Uterus (tissue), 2 donors: Measurements from ENCODE around the gene ADARB2.

Experiments used
- CTCF ChIP-seq, 4 experiments: fragments of 200-600 bp in 2 of 4; fragments of 450-650 bp in 2 of 4; sonication (generic) in 2 of 4; IDR thresholded peaks; one replicate each; pipeline ENCODE4 v1.5.1; 2016 to 2019; ENCODE audit warnings: antibody characterized with exemption in 4 of 4, mild to moderate bottlenecking in 2 of 4, moderate library complexity in 1 of 4
- POLR2A ChIP-seq, 2 donors: fragments of 450-650 bp; IDR thresholded peaks; one replicate each; pipeline ENCODE4 v1.6.1; 2016; ENCODE audit warnings: antibody characterized with exemption in 2 of 2, mild to moderate bottlenecking in 1 of 2, moderate library complexity in 1 of 2

- TF ChIP-seq CTCF (IDR thresholded peaks at IDR 0.05) (no peak), POLR2A (IDR thresholded peaks at IDR 0.05) (no peak)
Measured at GRCh38 chr10:1163831-1164230, 573.5 kb downstream of the ADARB2 start.
